GM10847 (cell line): ENCODE measurements around the gene CCL22.

Source experiments
- POLR2A ChIP-seq: IDR thresholded peaks from 2 replicates; pipeline ENCODE4 v1.6.1; 2011; ENCODE audit not compliant: insufficient read length; ENCODE audit errors: extremely low read depth

The CCL22 gene

DNA sequence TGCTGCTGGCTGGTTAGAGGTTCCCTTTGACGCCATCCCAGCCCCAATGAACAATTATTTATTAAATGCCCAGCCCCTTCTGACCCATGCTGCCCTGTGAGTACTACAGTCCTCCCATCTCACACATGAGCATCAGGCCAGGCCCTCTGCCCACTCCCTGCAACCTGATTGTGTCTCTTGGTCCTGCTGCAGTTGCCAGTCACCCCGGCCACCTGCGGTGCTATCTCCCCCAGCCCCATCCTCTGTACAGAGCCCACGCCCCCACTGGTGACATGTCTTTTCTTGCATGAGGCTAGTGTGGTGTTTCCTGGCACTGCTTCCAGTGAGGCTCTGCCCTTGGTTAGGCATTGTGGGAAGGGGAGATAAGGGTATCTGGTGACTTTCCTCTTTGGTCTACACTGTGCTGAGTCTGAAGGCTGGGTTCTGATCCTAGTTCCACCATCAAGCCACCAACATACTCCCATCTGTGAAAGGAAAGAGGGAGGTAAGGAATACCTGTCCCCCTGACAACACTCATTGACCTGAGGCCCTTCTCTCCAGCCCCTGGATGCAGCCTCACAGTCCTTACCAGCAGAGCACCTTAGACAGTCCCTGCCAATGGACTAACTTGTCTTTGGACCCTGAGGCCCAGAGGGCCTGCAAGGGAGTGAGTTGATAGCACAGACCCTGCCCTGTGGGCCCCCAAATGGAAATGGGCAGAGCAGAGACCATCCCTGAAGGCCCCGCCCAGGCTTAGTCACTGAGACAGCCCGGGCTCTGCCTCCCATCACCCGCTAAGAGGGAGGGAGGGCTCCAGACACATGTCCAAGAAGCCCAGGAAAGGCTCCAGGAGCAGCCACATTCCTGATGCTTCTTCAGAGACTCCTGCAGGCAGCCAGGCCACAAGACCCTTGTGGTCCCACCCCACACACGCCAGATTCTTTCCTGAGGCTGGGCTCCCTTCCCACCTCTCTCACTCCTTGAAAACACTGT is 25.0 kb downstream of the CCL22 start:
- TF ChIP-seq POLR2A: no peak

DNA sequence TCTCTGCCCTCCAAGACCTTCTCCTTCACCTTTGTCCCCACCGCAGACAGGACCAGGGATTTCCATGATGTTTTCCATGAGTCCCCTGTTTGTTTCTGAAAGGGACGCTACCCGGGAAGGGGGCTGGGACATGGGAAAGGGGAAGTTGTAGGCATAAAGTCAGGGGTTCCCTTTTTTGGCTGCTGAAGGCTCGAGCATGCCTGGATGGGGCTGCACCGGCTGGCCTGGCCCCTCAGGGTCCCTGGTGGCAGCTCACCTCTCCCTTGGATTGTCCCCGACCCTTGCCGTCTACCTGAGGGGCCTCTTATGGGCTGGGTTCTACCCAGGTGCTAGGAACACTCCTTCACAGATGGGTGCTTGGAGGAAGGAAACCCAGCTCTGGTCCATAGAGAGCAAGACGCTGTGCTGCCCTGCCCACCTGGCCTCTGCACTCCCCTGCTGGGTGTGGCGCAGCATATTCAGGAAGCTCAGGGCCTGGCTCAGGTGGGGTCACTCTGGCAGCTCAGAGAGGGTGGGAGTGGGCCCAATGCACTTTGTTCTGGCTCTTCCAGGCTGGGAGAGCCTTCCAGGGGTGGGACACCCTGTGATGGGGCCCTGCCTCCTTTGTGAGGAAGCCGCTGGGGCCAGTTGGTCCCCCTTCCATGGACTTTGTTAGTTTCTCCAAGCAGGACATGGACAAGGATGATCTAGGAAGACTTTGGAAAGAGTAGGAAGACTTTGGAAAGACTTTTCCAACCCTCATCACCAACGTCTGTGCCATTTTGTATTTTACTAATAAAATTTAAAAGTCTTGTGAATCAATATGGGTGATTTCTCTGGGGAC is 25.9 kb downstream of the CCL22 start:
- TF ChIP-seq POLR2A: no peak

DNA sequence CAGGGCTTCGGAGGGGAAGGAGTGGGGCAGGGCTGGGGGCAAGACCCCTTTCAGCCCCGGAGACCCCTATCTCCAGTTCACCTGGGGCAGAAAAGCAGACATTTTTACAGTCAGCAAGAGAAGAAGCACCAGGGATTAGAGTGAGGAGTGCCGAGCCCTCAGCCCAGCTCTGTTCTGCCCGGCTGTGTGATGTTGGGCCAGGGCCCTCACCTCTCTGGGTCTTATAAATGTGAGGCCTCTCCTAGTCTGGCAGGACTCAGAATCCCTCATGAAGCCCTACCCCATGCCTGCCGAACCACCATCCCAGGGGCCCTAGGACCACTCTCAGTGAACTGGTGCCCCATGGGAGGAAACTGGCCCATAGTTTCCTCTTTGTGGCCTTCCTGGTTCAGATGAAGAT is 26.5 kb downstream of the CCL22 start:
- TF ChIP-seq POLR2A: no peak

DNA sequence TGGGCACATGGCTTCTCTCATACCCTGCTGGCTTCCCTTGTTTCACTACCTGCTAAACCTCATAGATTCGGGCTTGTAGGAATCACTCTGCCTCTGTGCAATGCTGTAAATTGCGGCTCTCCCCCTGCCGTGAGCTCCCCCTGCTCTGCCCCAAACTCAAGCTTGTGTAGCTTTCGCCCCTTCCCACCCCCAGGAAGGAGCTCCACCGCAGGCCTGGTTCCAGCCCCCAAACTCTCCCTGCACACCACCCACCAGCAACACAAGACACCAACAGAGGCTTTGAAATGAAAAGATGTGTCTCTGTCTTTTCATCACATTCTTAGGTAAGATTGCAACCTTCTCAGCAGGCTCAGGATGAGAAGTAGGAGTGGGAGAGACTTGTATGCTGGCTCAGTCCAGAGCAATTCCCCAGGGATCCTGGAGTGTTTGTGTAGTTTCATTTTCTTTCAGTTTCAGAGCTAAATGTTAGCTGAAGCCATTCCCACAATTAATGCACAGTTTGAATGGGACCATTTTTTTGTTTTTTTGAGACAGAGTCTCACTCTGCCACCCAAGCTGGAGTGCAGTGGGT is 27.9 kb downstream of the CCL22 start:
- TF ChIP-seq POLR2A: no peak

DNA sequence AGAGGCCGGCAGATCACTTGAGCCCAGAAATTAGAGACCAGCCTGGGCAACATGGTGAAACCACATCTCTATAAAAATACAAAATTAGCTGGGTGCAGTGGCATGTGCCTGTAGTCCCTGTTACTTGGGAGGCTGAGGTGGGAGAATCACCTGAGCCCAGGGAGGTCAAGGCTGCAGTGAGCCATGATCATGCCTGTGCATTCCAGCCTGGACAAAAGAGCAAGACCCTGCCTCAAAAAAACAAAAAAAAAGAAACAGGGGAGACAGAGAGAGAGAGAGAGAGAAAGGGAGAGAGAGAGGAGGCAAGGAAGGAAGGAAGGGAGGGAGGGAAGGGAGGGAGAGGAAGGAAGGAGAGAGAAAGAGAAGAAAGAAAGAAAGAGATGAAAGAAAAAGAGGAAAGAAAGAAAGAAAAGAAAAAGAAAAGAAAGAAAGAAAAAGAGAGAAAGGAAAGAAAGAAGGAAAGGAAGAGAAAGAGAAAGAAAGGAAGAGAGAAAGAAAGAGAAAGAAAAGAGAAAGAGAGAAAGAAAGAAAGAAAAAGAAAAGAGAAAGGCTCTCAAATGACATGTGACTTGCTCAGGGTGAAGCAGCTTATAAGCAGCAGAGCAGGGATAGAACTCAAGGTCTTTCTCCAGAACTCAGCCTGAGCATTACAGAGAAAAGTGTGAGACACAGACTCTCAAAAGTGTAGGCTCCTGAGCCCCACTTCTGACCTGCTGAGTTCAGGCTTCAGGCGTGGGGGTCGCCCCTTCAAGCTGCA is 29.2 kb downstream of the CCL22 start:
- no peak for TF ChIP-seq POLR2A

DNA sequence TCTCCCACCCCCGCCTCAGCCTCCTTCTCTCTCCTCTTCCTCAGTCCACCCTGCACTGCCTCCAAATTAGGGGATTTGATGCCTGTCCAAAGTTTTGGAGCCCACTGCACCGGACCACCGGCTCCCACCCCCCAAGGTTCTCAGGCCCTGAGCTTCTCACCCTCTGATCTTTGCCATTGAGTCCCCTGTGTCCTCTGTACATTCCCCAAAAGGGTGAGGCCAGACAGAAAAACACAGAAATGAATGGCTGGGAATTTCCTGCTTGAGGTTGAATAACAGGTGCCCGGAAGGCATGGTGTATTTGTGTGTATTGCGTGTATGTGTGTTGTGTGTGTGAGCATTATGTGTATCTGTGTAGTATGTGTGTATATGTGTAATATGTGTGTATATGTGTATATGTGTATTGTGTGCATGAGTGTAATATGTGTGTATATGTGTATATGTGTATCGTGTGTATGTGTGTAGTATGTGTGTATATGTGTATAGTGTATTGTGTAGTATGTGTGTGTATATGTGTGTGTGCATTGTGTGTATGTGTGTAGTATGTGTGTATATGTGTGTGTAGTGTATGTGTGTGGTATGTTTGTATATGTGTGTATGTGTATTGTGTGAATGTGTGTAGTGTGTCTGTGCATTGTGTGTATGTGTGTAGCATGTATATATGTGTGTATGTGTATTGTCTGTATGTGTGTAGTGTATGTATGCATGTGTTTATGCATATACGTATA is 29.9 kb downstream of the CCL22 start:
- no peak for TF ChIP-seq POLR2A

DNA sequence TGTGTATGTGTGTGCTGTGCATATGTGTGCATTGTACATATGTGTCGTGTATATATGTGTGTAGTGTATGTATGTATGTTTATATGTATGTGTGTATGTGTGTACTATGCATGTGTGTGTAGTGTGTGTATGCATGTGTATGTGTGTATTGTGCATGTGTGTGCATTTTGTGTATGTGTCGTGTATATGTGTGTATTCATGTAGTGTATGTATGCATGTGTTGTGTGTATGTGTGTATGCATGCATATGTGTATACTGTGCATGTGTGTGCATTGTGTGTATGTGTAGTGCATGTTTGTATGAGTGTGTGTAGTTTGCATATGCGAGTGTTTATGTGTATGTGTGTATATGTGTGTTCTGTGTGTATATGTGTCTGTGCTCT is 30.5 kb downstream of the CCL22 start:
- no peak for TF ChIP-seq POLR2A

DNA sequence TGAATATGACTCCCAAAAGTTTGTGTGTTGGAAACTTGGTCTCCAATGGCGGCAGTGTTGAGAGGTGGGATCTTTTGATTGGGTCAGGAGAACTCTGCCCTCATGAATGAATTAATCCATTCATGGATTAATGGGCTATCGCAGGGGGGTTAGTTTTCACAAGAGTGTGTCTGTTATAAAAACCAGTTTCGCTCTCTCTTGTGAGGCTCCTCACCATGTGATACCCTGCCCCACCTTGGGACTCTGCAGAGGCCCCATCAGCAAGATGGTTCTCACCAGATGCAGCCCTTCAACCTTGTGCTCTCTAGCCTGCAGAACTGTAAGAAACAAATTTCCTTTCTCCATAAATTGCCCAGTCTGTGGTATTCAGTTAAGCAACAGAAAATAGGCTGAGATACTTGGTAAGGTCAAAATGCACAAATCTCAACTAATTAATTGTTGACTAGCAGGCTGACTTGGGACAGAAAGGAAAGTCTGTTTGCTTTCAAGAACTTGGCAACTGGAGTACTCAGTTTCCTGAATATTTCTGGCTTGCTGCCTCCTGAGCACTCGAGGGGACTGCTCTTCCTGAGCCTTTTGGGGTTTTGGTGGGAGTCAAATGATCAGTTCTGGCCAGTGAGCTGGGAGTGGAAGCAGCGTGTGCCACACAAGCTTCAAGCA is 32.2 kb downstream of the CCL22 start:
- no peak for TF ChIP-seq POLR2A

DNA sequence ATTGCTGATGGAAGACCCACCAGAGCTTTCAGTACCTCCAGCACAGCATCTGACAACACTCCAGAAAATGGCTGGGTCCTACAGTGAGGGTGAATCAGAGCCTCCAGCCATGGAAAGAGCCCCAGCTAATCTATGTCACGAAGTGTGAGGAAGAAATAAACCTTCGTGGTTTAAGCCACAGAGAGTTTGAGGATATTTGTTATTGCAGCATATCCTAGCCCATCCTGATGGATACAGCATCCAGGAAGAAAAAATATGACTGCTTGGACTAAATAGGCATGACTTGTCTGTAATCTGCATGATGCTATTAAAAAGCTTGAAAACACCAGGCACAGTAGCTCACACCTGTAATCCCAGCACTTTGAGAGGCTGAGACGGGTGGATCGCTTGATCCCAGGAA is 32.7 kb downstream of the CCL22 start:
- TF ChIP-seq POLR2A: no peak

DNA sequence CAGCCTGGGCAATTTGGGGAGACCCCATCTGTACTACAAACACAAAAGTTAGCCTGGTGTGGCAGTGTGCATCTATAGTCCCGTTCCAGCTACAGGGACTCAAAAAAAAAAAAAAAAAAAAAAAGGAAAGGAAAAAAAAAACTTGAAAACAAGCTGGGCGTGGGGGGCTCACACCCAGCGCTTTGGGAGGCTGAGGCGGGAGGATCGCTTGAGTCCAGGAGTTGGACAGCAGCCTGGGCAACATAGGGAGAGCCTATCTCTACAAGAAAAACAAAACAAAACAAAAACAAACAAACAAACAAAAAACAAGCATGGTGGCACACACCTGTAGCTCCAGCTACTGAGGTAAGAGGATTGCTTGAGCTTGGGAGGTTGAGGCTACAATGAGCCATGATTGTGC is 33.1 kb downstream of the CCL22 start:
- no peak for TF ChIP-seq POLR2A

DNA sequence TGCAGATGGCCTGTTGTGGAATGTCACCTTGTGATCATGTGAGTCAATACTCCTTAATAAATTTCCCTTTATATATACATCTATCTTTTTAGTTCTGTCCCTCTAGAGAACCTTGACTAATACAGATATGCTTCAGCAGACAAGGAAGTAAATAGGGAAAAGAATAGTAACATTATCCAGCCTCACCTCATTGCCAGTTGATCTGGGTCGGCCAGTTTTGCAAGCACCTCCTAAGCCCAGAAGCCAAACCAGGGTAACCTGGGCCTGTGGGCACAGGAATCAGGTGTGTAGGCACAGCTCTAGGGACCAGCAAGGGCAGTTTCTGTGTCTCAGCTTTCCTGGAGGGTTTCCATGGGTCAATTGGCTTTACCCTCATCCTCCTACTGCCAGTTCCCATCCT is 34.1 kb downstream of the CCL22 start:
- TF ChIP-seq POLR2A: no peak

DNA sequence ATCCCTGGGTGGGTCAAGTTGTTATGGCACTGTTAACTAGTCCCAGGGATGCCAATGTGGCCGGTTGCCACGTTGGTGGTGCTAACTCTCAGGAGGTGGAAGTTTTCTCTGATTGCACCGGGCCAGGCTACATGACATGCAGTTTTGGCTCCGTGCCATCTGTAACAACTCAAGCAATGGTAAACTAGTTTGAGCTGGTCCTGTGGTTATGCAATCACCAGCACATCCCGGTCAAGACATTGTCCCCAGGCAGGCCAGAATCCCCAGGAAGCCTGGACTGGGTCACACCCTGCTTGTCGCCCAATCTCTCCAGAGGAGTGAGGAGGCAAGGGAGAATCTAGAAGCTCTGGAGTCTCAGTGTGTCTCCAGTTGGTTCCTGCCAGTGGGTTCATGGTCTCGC is 35.9 kb downstream of the CCL22 start:
- TF ChIP-seq POLR2A: no peak

DNA sequence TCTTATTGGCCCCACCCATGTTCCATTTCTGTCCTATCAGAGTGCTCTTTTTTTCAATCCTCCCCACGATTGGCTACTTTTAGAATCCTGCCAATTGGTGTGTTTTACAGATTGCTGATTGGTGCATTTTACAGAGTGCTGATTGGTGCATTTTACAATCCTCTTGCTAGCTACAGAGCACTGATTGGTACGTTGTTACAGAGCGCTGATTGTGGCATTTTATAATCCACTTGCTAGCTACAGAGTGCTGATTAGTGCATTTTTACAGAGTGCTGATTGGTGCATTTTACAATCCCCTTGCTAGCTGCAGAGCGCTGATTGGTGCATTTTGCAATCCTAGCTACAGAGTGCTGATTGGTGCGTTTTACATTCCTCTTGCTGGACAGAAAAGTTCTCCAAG is 36.4 kb downstream of the CCL22 start:
- no peak for TF ChIP-seq POLR2A

DNA sequence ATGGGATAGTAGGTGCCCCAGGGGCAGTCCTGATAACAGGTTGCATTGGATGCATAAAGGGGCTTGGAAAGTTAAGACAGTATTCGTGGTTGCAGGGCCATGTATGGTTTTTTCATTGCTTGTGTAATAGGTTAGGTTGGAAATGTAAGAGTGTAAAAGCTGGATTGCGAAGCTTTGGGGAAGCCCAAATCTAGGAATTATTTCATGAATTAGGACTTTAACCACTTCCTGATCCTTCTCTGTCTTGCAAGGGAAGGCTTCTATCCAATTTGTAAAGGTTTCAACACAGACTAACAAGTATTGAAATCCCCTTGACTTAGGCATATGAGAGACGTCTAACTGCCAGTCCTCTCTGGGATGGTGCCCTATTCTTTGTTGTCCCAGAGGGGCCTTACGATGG is 38.2 kb downstream of the CCL22 start:
- no peak for TF ChIP-seq POLR2A
